Nephron (organoid): ENCODE data around the gene PRRT2.

Experiments
- H3K27ac Mint-ChIP-seq, 3 experiments: 2 replicates each; pipeline ENCODE4 v1.8.0; 2020; ENCODE audit warnings: mixed read lengths in 3 of 3, mild to moderate bottlenecking in 2 of 3, moderate library complexity in 1 of 3
- H3K27me3 Mint-ChIP-seq: 2 replicates; pipeline ENCODE4 v1.8.0; 2021; ENCODE audit warnings: low read depth, mild to moderate bottlenecking, moderate library complexity, mixed read lengths
- H3K36me3 Mint-ChIP-seq: 2 replicates; pipeline ENCODE4 v1.8.0; 2020; ENCODE audit warnings: low read depth, mixed read lengths
- H3K4me1 Mint-ChIP-seq: 2 replicates; pipeline ENCODE4 v1.8.0; 2020; ENCODE audit warnings: mixed read lengths
- H3K4me3 Mint-ChIP-seq, 3 experiments: 2 replicates each; pipeline ENCODE4 v1.8.0; 2020; ENCODE audit warnings: mild to moderate bottlenecking in 3 of 3, mixed read lengths in 3 of 3, moderate library complexity in 2 of 3
- H3K9me3 Mint-ChIP-seq: 2 replicates; pipeline ENCODE4 v1.8.0; 2020; ENCODE audit warnings: mixed read lengths
- TF ChIP-seq, protein P1 (sequence below), 3 experiments: fragments of 200-600 bp; sonication (generic); IDR thresholded peaks; one replicate each; pipeline ENCODE4 v1.5.0; 2021; ENCODE audit warnings: antibody characterized with exemption in 3 of 3; ENCODE audit not compliant: unreplicated experiment in 3 of 3

Gene PRRT2

GRCh38 chr16:29802416-29802935, 9.5 kb upstream of the PRRT2 start:
- Mint-ChIP-seq H3K4me3 (peak overlapping the region; percentile 62 to 100 (median 81)), H3K36me3 (peaks cover 38% of the 10 kb centered on the region), H3K9me3 (no peaks in the 10 kb centered on the region), H3K27ac (peak overlapping the region; percentile 88 to 99 (median 98)), H3K27me3 (no peaks in the 10 kb centered on the region), H3K4me1 (peaks cover 35% of the 10 kb centered on the region)
- TF ChIP-seq, protein P1, sequence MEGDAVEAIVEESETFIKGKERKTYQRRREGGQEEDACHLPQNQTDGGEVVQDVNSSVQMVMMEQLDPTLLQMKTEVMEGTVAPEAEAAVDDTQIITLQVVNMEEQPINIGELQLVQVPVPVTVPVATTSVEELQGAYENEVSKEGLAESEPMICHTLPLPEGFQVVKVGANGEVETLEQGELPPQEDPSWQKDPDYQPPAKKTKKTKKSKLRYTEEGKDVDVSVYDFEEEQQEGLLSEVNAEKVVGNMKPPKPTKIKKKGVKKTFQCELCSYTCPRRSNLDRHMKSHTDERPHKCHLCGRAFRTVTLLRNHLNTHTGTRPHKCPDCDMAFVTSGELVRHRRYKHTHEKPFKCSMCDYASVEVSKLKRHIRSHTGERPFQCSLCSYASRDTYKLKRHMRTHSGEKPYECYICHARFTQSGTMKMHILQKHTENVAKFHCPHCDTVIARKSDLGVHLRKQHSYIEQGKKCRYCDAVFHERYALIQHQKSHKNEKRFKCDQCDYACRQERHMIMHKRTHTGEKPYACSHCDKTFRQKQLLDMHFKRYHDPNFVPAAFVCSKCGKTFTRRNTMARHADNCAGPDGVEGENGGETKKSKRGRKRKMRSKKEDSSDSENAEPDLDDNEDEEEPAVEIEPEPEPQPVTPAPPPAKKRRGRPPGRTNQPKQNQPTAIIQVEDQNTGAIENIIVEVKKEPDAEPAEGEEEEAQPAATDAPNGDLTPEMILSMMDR (IDR thresholded peaks at IDR 0.05; ENCODE audit: unreplicated experiment in 3 of 3) = no peak

- Mint-ChIP-seq H3K4me3 (peak overlapping the region; percentile 96 to 100 (median 97)), H3K36me3 (peaks cover 32% of the 10 kb centered on the region), H3K27ac (peak overlapping the region; percentile 97 to 99 (median 98)), H3K4me1 (peaks cover 50% of the 10 kb centered on the region), H3K27me3 (no peaks in the 10 kb centered on the region), H3K9me3 (no peaks in the 10 kb centered on the region)
- TF ChIP-seq, protein P1 (IDR thresholded peaks at IDR 0.05; ENCODE audit: unreplicated experiment in 3 of 3) = no peak
These were observed 8.0 kb upstream of the PRRT2 start for GRCh38 chr16:29804020-29804419.

GRCh38 chr16:29804455-29805231, 7.3 kb upstream of the PRRT2 start:
- Mint-ChIP-seq H3K4me1 (peaks cover 51% of the 10 kb centered on the region), H3K27me3 (no peaks in the 10 kb centered on the region), H3K4me3 (peak overlapping the region; percentile 96 to 100 (median 97)), H3K9me3 (no peaks in the 10 kb centered on the region), H3K36me3 (peaks cover 30% of the 10 kb centered on the region), H3K27ac (peak overlapping the region; percentile 98 to 99 (median 98))
- TF ChIP-seq, protein P1 (IDR thresholded peaks at IDR 0.05; ENCODE audit: unreplicated experiment in 3 of 3) = no peak

DNA sequence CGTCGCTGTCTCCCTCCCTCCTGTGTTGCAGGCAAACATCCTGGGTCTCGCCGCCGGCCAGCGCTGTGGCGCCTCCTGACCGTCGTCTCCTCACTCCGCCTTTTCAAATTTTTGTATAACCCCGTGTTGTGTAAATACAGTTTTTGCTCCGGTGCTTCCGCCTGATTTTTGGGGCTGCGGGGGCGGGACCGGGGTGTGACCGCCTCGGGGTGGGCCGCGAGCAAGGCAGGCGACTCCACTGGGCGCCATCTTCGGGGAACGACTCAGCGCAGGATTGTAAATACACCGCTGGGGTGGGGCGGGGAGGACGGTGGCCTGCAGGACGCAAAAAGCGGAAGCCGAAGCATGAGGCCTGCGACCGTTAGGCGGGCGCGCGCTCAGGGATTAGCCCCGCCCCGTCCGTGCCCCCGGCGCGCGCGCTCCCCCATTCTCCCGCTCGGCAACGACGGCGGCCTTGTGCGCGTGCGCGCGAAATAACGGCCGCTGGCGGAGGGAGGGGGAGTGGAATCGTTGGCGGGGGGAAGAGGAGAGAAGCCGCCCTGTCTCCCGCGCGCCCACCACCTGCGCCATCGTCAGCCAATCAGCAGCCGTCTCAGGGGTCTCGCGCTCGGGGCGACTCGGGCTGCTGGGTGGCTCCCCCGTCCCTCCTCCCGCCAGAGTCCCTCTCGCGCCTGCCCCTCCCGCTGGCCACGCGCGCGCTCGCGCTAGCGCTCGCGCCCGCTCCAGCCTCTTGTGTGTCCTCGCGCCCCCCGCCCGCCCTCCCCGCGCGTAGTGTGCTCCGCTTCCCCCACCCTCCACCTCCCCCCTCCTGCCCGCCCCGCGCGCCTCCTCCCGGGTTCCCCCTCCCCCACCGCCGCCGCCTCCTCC, 6.5 kb upstream of the PRRT2 start:
- Mint-ChIP-seq H3K27ac (peak overlapping the region; percentile 98 to 99 (median 98)), H3K4me1 (peaks cover 59% of the 10 kb centered on the region), H3K36me3 (peaks cover 30% of the 10 kb centered on the region)

GRCh38 chr16:29806099-29806579, 5.9 kb upstream of the PRRT2 start, which contains the start of gene MAZ:
TSS of gene MAZ (plus strand) at chr16:29806529. CDS start at chr16:29806702, 173 bp downstream.
- Mint-ChIP-seq H3K4me1 (peaks cover 66% of the 10 kb centered on the region), H3K9me3 (no peaks in the 10 kb centered on the region), H3K4me3 (peak within 1 kb of the TSS; percentile 96 to 100 (median 97)), H3K36me3 (peaks cover 24% of the 10 kb centered on the region), H3K27me3 (no peaks in the 10 kb centered on the region), H3K27ac (peak within 1 kb of the TSS; percentile 98 to 99 (median 98))
- TF ChIP-seq, protein P1 (IDR thresholded peaks at IDR 0.05; ENCODE audit: unreplicated experiment in 3 of 3) = no peak

More for the DNA sequence above, 6.5 kb upstream of the PRRT2 start:
- no peaks in the 10 kb centered on the region for H3K27me3 Mint-ChIP-seq
- H3K9me3 Mint-ChIP-seq = no peaks in the 10 kb centered on the region
- TF ChIP-seq, protein P1 (IDR thresholded peaks at IDR 0.05; ENCODE audit: unreplicated experiment in 3 of 3) = no peak
- peak overlapping the region; percentile 96 to 100 (median 97) for H3K4me3 Mint-ChIP-seq
